PC-9 (cell line): ENCODE measurements around the gene CERKL. TPM values are rescaled to one million over a fixed set of nuclear protein-coding genes. Genes with fewer than 3 reads are reported as not detected.

ENCODE experiments used
- BruUV-seq: library from RNA; stranded (reverse); fragments of 400-500 nt; replicated peaks from 2 replicates; lab custom pipeline; 2021; lab: Mats Ljungman, UMichigan
- CTCF ChIA-PET: fragments of 300-600 bp; sonication (Branson Sonifier 250); formaldehyde crosslinking; loops from one replicate; lab custom pipeline; 2022; ENCODE audit warnings: antibody characterized with exemption; lab: Charles Lee
- POLR2A ChIA-PET: fragments of 300-600 bp; sonication (Branson Sonifier 250); formaldehyde crosslinking; loops from one replicate; lab custom pipeline; 2022; ENCODE audit warnings: antibody characterized with exemption; ENCODE audit not compliant: unreplicated experiment; lab: Charles Lee
- DNase-seq, 2 experiments: peaks; one replicate each; pipeline versions ENCODE4 v3.0.0 to v3.0.0-alpha.2; 2015 to 2022; ENCODE audit warnings: mixed read lengths in 1 of 2
- H2AFZ ChIP-seq: fragments of 200-600 bp; sonication (generic); 2 replicates; pipeline ENCODE4 v1.8.1; 2017; ENCODE audit warnings: antibody characterized with exemption
- H3F3A ChIP-seq: fragments of 200-600 bp; sonication (generic); 2 replicates; pipeline ENCODE4 v1.8.1; 2017; ENCODE audit warnings: antibody characterized with exemption, mild to moderate bottlenecking, low read depth; ENCODE audit not compliant: insufficient read depth
- H3K27ac ChIP-seq: fragments of 200-600 bp; sonication (generic); 2 replicates; pipeline ENCODE4 v1.6.1; 2016; ENCODE audit warnings: mixed run types
- H3K27me3 ChIP-seq: fragments of 200-600 bp; sonication (generic); 2 replicates; pipeline ENCODE4 v1.6.1; 2016; ENCODE audit warnings: low read depth, mixed run types; ENCODE audit not compliant: insufficient read depth
- H3K36me3 ChIP-seq: fragments of 200-600 bp; sonication (generic); 2 replicates; pipeline ENCODE4 v1.6.1; 2016; ENCODE audit warnings: low read depth, mixed run types
- H3K4me1 ChIP-seq: fragments of 200-600 bp; sonication (generic); replicated peaks from 2 replicates; pipeline ENCODE4 v1.6.1; 2016; ENCODE audit warnings: mixed run types; ENCODE audit not compliant: insufficient read depth
- H3K4me2 ChIP-seq: fragments of 200-600 bp; sonication (generic); 2 replicates; pipeline ENCODE4 v1.6.1; 2017; ENCODE audit warnings: mixed run types
- H3K4me3 ChIP-seq: fragments of 200-600 bp; sonication (generic); 2 replicates; pipeline ENCODE4 v1.6.1; 2016; ENCODE audit warnings: mixed run types
- H3K79me2 ChIP-seq: fragments of 200-600 bp; sonication (generic); 2 replicates; pipeline ENCODE4 v1.6.1; 2017; ENCODE audit warnings: low read depth, mixed run types
- H3K9me2 ChIP-seq: fragments of 200-600 bp; sonication (generic); 2 replicates; pipeline ENCODE4 v1.8.1; 2017; ENCODE audit warnings: mild to moderate bottlenecking; ENCODE audit not compliant: insufficient read depth
- H3K9me3 ChIP-seq: fragments of 200-600 bp; sonication (generic); 2 replicates; pipeline ENCODE4 v1.8.1; 2016; ENCODE audit warnings: low read depth; ENCODE audit not compliant: insufficient read depth
- H4K20me1 ChIP-seq: fragments of 200-600 bp; sonication (generic); 2 replicates; pipeline ENCODE4 v1.8.1; 2017; ENCODE audit not compliant: insufficient read depth
- CTCF ChIP-seq: fragments of 200-600 bp; sonication (generic); conservative IDR thresholded peaks from 2 replicates; pipeline ENCODE4 v1.6.1; 2017; ENCODE audit warnings: mixed run types, antibody characterized with exemption, mild to moderate bottlenecking, moderate library complexity
- EZH2 ChIP-seq: fragments of 200-600 bp; sonication (generic); IDR thresholded peaks from 2 replicates; pipeline ENCODE4 v1.8.0; 2017; ENCODE audit warnings: antibody characterized with exemption, low read depth
- intact Hi-C: fragments of 100-400 bp; cut with micrococcal nuclease; formaldehyde crosslinking; loops from one replicate; pipeline ENCODE4 v1.10.0; 2022; ENCODE audit not compliant: unreplicated experiment
- total RNA-seq: library from RNA; stranded (reverse); gene quantifications from 2 replicates; pipeline ENCODE4 v1.2.3, GENCODE V29; 2021

The CERKL gene
- total RNA-seq, 1 experiment from 2014 or later: 1.6 TPM

GRCh38 chr2:181536730-181537129 is 120.2 kb downstream of the CERKL start:
- Histone ChIP-seq H3K27ac (no peak overlapping the region), H2AFZ (no peak overlapping the region), H3K9me3 (no peaks in the 10 kb centered on the region), H3K4me3 (no peak overlapping the region), H3K36me3 (no peaks in the 10 kb centered on the region), H3K27me3 (no peaks in the 10 kb centered on the region), H3F3A (no peaks in the 10 kb centered on the region), H4K20me1 (no peaks in the 10 kb centered on the region), H3K9me2 (peaks cover 4% of the 10 kb centered on the region; the same call in 1 of the 2 replicates), H3K4me1 (no peaks in the 10 kb centered on the region), H3K79me2 (no peaks in the 10 kb centered on the region), H3K4me2 (no peak overlapping the region)
- no TSS peak for BruUV-seq
- CTCF ChIA-PET: no interaction called here
- POLR2A ChIA-PET: no interaction called here
- intact Hi-C loops: no loop called here
- DNase-seq: no peak
- TF ChIP-seq CTCF (no peak), EZH2 (no peak)

- POLR2A ChIA-PET: no interaction called here
- CTCF ChIA-PET: no interaction called here
- Histone ChIP-seq H3K36me3 (no peaks in the 10 kb centered on the region), H3K9me3 (no peaks in the 10 kb centered on the region), H3K4me3 (no peak overlapping the region), H3K27ac (no peak overlapping the region), H3K27me3 (no peaks in the 10 kb centered on the region), H3K79me2 (no peaks in the 10 kb centered on the region), H2AFZ (no peak overlapping the region), H3K9me2 (no peaks in the 10 kb centered on the region), H4K20me1 (no peaks in the 10 kb centered on the region), H3F3A (no peaks in the 10 kb centered on the region), H3K4me2 (no peak overlapping the region), H3K4me1 (no peaks in the 10 kb centered on the region)
- intact Hi-C loops: no loop called here
- no TSS peak for BruUV-seq
- no peak for DNase-seq
- TF ChIP-seq CTCF (no peak), EZH2 (no peak)
These were observed 128.5 kb downstream of the CERKL start for GRCh38 chr2:181528441-181528840.

DNA sequence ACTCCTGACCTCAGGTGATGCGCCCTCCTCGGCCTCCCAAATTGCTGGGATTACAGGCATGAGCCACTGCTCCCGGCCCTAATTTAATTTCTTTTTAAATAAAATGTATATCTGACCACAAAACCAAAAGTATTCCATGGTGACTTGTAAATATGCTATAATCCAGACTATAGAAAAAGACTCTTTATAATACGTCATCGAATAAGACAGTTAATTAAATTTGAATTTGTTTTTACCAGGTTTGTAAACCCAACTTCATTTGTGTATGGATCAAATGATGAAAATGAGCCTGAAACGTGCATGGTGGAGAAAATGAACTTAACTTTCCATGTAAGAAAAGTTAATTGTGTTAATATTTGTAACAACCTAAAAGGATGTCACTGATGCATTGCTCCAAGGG is 129.8 kb downstream of the CERKL start:
- H2AFZ ChIP-seq: no peak overlapping the region; the same call in 1 of the 2 replicates
- no peaks in the 10 kb centered on the region for H3K27me3 ChIP-seq
- no peak for DNase-seq
- H3K79me2 ChIP-seq: no peaks in the 10 kb centered on the region
- CTCF ChIA-PET: no interaction called here
- H3K9me2 ChIP-seq: no peaks in the 10 kb centered on the region
- TF ChIP-seq EZH2 (no peak), CTCF (no peak)
- no peak overlapping the region for H3K27ac ChIP-seq
- H3K4me2 ChIP-seq: no peak overlapping the region
- no peaks in the 10 kb centered on the region for H3K9me3 ChIP-seq
- no peaks in the 10 kb centered on the region for H3F3A ChIP-seq
- no TSS peak for BruUV-seq
- no peaks in the 10 kb centered on the region for H3K36me3 ChIP-seq
- H3K4me3 ChIP-seq: no peak overlapping the region
- POLR2A ChIA-PET: no interaction called here
- H3K4me1 ChIP-seq: no peaks in the 10 kb centered on the region
- intact Hi-C loops: no loop called here
- H4K20me1 ChIP-seq: no peaks in the 10 kb centered on the region
